HEK293 (cell line): ENCODE measurements around the gene DOCK7.

ENCODE experiments used
- IKZF3 ChIP-seq: fragments of 450-650 bp; IDR thresholded peaks from 2 replicates; pipeline ENCODE4 v1.5.0; 2018; ENCODE audit warnings: missing biosample characterization, mild to moderate bottlenecking, missing genetic modification characterization, moderate library complexity
- PRDM1 ChIP-seq: fragments of 450-650 bp; formaldehyde crosslinking; IDR thresholded peaks from 2 replicates; pipeline ENCODE4; 2016; ENCODE audit warnings: missing biosample characterization, missing genetic modification characterization
- SP3 ChIP-seq: fragments of 450-650 bp; formaldehyde crosslinking; IDR thresholded peaks from 2 replicates; pipeline ENCODE4 v1.5.1; 2016; ENCODE audit warnings: missing biosample characterization, missing genetic modification characterization
- YY1 ChIP-seq: fragments of 450-650 bp; formaldehyde crosslinking; IDR thresholded peaks from 2 replicates; pipeline ENCODE4 v1.5.1; 2018; ENCODE audit warnings: missing biosample characterization, missing genetic modification characterization
- ZNF138 ChIP-seq: fragments of 450-650 bp; formaldehyde crosslinking; IDR thresholded peaks from 2 replicates; pipeline ENCODE4 v1.5.1; 2016; ENCODE audit warnings: missing biosample characterization, missing genetic modification characterization, borderline replicate concordance
- ZNF561 ChIP-seq: fragments of 450-650 bp; IDR thresholded peaks from 2 replicates; pipeline ENCODE4 v1.5.1; 2018; ENCODE audit warnings: missing biosample characterization, missing genetic modification characterization, borderline replicate concordance
- ZNF629 ChIP-seq: fragments of 450-650 bp; formaldehyde crosslinking; IDR thresholded peaks from 2 replicates; pipeline ENCODE4 v1.5.1; 2017; ENCODE audit warnings: missing biosample characterization, missing genetic modification characterization
- ZSCAN16 ChIP-seq: fragments of 450-650 bp; formaldehyde crosslinking; IDR thresholded peaks from 2 replicates; pipeline ENCODE4 v1.5.1; 2016; ENCODE audit warnings: missing biosample characterization, missing genetic modification characterization
- TF ChIP-seq, protein P1 (sequence below): fragments of 450-650 bp; formaldehyde crosslinking; IDR thresholded peaks from 2 replicates; pipeline ENCODE4 v1.5.1; 2017; ENCODE audit warnings: missing biosample characterization, missing genetic modification characterization
- TF ChIP-seq, protein P2 (sequence below): fragments of 450-650 bp; formaldehyde crosslinking; IDR thresholded peaks from 2 replicates; pipeline ENCODE4 v1.5.1; 2016; ENCODE audit warnings: missing biosample characterization, missing genetic modification characterization
- TF ChIP-seq, protein P3 (sequence below): fragments of 450-650 bp; formaldehyde crosslinking; IDR thresholded peaks from 2 replicates; pipeline ENCODE4 v1.5.1; 2016; ENCODE audit warnings: missing biosample characterization, missing genetic modification characterization
- TF ChIP-seq, protein P4 (sequence below): fragments of 450-650 bp; formaldehyde crosslinking; IDR thresholded peaks from 2 replicates; pipeline ENCODE4 v1.5.1; 2016; ENCODE audit warnings: missing biosample characterization, missing genetic modification characterization
- TF ChIP-seq, protein P5 (sequence below): fragments of 450-650 bp; formaldehyde crosslinking; IDR thresholded peaks from 2 replicates; pipeline ENCODE4 v1.5.1; 2016; ENCODE audit warnings: missing biosample characterization, missing genetic modification characterization

DNA sequence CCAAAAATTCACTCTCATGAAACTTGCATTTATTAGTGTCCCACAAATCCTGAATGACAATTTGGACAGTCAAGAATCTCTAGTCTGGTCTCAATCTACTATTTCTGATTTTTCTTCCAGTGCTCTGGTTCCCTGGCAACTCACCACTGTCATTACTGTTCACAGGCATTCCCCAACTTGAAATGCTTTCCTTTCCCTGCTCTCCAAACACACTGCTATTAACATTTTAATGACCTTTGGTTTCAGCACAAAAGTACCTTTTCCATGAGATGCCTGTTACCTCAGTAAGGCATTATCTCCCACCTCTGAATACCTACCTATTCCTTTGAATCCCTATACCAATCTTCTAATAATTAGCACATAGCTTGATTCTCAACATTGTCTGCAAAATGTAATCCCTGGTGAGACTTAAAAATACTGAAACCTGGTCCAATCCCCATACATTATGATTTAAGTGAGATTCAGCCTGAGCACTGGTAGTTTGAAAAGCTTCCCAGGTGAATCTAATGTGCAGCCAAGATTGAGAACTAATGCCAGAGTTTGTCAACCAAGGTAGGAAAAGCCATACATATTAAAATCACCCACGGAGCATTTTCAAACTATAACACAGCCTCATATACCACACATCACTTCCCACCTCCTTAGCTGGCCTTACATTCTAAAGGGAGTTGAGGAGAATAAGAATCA is 102.6 kb downstream of the DOCK7 start:
- TF ChIP-seq, protein P1, sequence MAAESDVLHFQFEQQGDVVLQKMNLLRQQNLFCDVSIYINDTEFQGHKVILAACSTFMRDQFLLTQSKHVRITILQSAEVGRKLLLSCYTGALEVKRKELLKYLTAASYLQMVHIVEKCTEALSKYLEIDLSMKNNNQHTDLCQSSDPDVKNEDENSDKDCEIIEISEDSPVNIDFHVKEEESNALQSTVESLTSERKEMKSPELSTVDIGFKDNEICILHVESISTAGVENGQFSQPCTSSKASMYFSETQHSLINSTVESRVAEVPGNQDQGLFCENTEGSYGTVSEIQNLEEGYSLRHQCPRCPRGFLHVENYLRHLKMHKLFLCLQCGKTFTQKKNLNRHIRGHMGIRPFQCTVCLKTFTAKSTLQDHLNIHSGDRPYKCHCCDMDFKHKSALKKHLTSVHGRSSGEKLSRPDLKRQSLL (tag by site-specific recombination), result no peak
- TF ChIP-seq ZNF561 (tag by site-specific recombination) (no peak), IKZF3 (tag by site-specific recombination) (no peak), YY1 (tag by site-specific recombination) (no peak), SP3 (tag by site-specific recombination) (no peak), ZNF629 (tag by site-specific recombination) (no peak), ZSCAN16 (tag by site-specific recombination) (no peak), PRDM1 (tag by site-specific recombination) (no peak), ZNF138 (no peak)
- TF ChIP-seq, protein P2, sequence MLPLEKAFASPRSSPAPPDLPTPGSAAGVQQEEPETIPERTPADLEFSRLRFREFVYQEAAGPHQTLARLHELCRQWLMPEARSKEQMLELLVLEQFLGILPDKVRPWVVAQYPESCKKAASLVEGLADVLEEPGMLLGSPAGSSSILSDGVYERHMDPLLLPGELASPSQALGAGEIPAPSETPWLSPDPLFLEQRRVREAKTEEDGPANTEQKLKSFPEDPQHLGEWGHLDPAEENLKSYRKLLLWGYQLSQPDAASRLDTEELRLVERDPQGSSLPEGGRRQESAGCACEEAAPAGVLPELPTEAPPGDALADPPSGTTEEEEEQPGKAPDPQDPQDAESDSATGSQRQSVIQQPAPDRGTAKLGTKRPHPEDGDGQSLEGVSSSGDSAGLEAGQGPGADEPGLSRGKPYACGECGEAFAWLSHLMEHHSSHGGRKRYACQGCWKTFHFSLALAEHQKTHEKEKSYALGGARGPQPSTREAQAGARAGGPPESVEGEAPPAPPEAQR (tag by site-specific recombination), result no peak
- TF ChIP-seq, protein P3, sequence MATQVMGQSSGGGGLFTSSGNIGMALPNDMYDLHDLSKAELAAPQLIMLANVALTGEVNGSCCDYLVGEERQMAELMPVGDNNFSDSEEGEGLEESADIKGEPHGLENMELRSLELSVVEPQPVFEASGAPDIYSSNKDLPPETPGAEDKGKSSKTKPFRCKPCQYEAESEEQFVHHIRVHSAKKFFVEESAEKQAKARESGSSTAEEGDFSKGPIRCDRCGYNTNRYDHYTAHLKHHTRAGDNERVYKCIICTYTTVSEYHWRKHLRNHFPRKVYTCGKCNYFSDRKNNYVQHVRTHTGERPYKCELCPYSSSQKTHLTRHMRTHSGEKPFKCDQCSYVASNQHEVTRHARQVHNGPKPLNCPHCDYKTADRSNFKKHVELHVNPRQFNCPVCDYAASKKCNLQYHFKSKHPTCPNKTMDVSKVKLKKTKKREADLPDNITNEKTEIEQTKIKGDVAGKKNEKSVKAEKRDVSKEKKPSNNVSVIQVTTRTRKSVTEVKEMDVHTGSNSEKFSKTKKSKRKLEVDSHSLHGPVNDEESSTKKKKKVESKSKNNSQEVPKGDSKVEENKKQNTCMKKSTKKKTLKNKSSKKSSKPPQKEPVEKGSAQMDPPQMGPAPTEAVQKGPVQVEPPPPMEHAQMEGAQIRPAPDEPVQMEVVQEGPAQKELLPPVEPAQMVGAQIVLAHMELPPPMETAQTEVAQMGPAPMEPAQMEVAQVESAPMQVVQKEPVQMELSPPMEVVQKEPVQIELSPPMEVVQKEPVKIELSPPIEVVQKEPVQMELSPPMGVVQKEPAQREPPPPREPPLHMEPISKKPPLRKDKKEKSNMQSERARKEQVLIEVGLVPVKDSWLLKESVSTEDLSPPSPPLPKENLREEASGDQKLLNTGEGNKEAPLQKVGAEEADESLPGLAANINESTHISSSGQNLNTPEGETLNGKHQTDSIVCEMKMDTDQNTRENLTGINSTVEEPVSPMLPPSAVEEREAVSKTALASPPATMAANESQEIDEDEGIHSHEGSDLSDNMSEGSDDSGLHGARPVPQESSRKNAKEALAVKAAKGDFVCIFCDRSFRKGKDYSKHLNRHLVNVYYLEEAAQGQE, result no peak
- TF ChIP-seq, protein P4, sequence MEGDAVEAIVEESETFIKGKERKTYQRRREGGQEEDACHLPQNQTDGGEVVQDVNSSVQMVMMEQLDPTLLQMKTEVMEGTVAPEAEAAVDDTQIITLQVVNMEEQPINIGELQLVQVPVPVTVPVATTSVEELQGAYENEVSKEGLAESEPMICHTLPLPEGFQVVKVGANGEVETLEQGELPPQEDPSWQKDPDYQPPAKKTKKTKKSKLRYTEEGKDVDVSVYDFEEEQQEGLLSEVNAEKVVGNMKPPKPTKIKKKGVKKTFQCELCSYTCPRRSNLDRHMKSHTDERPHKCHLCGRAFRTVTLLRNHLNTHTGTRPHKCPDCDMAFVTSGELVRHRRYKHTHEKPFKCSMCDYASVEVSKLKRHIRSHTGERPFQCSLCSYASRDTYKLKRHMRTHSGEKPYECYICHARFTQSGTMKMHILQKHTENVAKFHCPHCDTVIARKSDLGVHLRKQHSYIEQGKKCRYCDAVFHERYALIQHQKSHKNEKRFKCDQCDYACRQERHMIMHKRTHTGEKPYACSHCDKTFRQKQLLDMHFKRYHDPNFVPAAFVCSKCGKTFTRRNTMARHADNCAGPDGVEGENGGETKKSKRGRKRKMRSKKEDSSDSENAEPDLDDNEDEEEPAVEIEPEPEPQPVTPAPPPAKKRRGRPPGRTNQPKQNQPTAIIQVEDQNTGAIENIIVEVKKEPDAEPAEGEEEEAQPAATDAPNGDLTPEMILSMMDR (tag by site-specific recombination), result no peak
- TF ChIP-seq, protein P5, sequence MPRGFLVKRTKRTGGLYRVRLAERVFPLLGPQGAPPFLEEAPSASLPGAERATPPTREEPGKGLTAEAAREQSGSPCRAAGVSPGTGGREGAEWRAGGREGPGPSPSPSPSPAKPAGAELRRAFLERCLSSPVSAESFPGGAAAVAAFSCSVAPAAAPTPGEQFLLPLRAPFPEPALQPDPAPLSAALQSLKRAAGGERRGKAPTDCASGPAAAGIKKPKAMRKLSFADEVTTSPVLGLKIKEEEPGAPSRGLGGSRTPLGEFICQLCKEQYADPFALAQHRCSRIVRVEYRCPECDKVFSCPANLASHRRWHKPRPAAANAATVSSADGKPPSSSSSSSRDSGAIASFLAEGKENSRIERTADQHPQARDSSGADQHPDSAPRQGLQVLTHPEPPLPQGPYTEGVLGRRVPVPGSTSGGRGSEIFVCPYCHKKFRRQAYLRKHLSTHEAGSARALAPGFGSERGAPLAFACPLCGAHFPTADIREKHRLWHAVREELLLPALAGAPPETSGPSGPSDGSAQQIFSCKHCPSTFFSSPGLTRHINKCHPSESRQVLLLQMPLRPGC (tag by site-specific recombination), result no peak
